Esophagus muscularis mucosa (tissue), 3 donors: ENCODE data around the gene PPIA.

Experiments
- CTCF ChIP-seq, 3 experiments: fragments of 200-600 bp in 2 of 3; fragments of 450-650 bp in 1 of 3; sonication (generic) in 2 of 3; IDR thresholded peaks; one replicate each; pipeline ENCODE4 v1.5.1; 2017 to 2019; ENCODE audit warnings: antibody characterized with exemption in 3 of 3, mild to moderate bottlenecking in 2 of 3, moderate library complexity in 1 of 3
- POLR2A ChIP-seq: fragments of 450-650 bp; IDR thresholded peaks from one replicate; pipeline ENCODE4 v1.6.1; 2017; ENCODE audit warnings: antibody characterized with exemption, moderate library complexity, mild to moderate bottlenecking, low read depth

GRCh38 chr7:44775383-44776107, 20.9 kb upstream of the PPIA start:
- TF ChIP-seq CTCF (IDR thresholded peaks at IDR 0.05), result no peak
- TF ChIP-seq POLR2A, result no peak
